Right lung (tissue), 10 donors: Measurements from ENCODE around the gene ZNF547. TPM values are rescaled to one million over a fixed set of nuclear protein-coding genes. Genes with fewer than 3 reads are reported as not detected.

ENCODE experiments used
- DNase-seq, 2 donors: peaks; one replicate each; pipeline ENCODE4 v3.0.0-alpha.2; 2013
- long read RNA-seq, 8 donors: transcript quantifications; one replicate each; lab custom pipeline, GENCODE V29; 2026
- polyA plus RNA-seq, 5 donors: library from polyadenylated mRNA; unstranded; fragments of 120-200 nt; gene quantifications; one replicate each; pipeline versions ENCODE4 v1.2.1 to v1.2.3, GENCODE V29; 2013; ENCODE audit warnings: inconsistent platforms in 1 of 5, low replicate concordance in 1 of 5; ENCODE audit not compliant: insufficient read length in 5 of 5, insufficient read depth in 1 of 5

Gene ZNF547
- 10 to 100 TPM in 1 of 5 donors, 1 to 10 TPM in 4; 5.2 to 10.1 (median 6.6) TPM for polyA plus RNA-seq
- long read RNA-seq, donor 1: 0 reads
- long read RNA-seq, donor 2: 0 reads
- long read RNA-seq, donor 3: 0 reads
- long read RNA-seq, donor 4, partial matches to known transcripts: 0 of 1 reads
- long read RNA-seq, donor 4, other reads (novel, unspliced or antisense): 0 of 1 reads
- long read RNA-seq, donor 5, partial matches to known transcripts: 0 of 1 reads
- long read RNA-seq, donor 5, other reads (novel, unspliced or antisense): 0 of 1 reads
- long read RNA-seq, donor 6: 0 reads
- long read RNA-seq, donor 7: 0 reads
- long read RNA-seq, donor 8: 0 reads

GRCh38 chr19:57362997-57363687, at the start of gene ZNF547, which contains the start of gene TRAPPC2B:
ZNF547 (plus strand) TSS chr19:57363551; CDS start chr19:57368556, 5,005 bp downstream.
TRAPPC2B (plus strand) TSS chr19:57363551; CDS start chr19:57364834, 1,283 bp downstream.
- DNase-seq: peak; percentile 100

GRCh38 chr19:57314146-57314545, 49.2 kb upstream of the ZNF547 start:
- DNase-seq: no peak

GRCh38 chr19:57317503-57317902, 45.8 kb upstream of the ZNF547 start:
- DNase-seq: no peak

GRCh38 chr19:57319869-57320179, 43.5 kb upstream of the ZNF547 start:
- DNase-seq: no peak

GRCh38 chr19:57320180-57321084, 42.9 kb upstream of the ZNF547 start, which contains the start of gene ZNF543:
ZNF543 (plus strand) TSS chr19:57320472; CDS start chr19:57320854, 382 bp downstream.
- DNase-seq: peak; percentile 95 to 96

- DNase-seq: no peak
Observed at GRCh38 chr19:57321116-57321515, 42.2 kb upstream of the ZNF547 start.

GRCh38 chr19:57321751-57322150, 41.6 kb upstream of the ZNF547 start:
- no peak for DNase-seq

GRCh38 chr19:57324992-57325391, 38.4 kb upstream of the ZNF547 start:
- no peak for DNase-seq

GRCh38 chr19:57327993-57328392, 35.4 kb upstream of the ZNF547 start:
- DNase-seq: no peak

- DNase-seq: no peak
Observed at GRCh38 chr19:57334191-57334590, 29.2 kb upstream of the ZNF547 start.

GRCh38 chr19:57338877-57339276, 24.5 kb upstream of the ZNF547 start:
- DNase-seq: no peak

- no peak for DNase-seq
Observed at GRCh38 chr19:57342582-57342981, 20.8 kb upstream of the ZNF547 start.

GRCh38 chr19:57348136-57348535, 15.2 kb upstream of the ZNF547 start:
- DNase-seq: no peak

GRCh38 chr19:57350877-57351805, 12.2 kb upstream of the ZNF547 start, which contains the start of gene ZNF304:
ZNF304 (plus strand) TSS chr19:57351271; CDS start chr19:57351665, 394 bp downstream.
- DNase-seq: peak; percentile 94 to 96

GRCh38 chr19:57351867-57352266, 11.5 kb upstream of the ZNF547 start:
- DNase-seq: no peak

- DNase-seq: no peak
Observed at GRCh38 chr19:57355916-57356315, 7.4 kb upstream of the ZNF547 start.

- no peak for DNase-seq
Observed at GRCh38 chr19:57357406-57357805, 5.9 kb upstream of the ZNF547 start.

- no peak for DNase-seq
Observed at GRCh38 chr19:57359300-57359699, 4.1 kb upstream of the ZNF547 start.

GRCh38 chr19:57362419-57362818, 932 bp upstream of the ZNF547 start:
- DNase-seq: no peak

GRCh38 chr19:57363688-57364181, 384 bp downstream of the ZNF547 start:
- no peak for DNase-seq

GRCh38 chr19:57366776-57367175, 3.4 kb downstream of the ZNF547 start:
- DNase-seq: no peak
